ENCODE measurements around the gene TSHZ3. TPM values are rescaled to one million over a fixed set of nuclear protein-coding genes. Genes with fewer than 3 reads are reported as not detected.

Gene TSHZ3
- total RNA-seq, 1 donor from 2014 or later, result 6.1 TPM

DNA sequence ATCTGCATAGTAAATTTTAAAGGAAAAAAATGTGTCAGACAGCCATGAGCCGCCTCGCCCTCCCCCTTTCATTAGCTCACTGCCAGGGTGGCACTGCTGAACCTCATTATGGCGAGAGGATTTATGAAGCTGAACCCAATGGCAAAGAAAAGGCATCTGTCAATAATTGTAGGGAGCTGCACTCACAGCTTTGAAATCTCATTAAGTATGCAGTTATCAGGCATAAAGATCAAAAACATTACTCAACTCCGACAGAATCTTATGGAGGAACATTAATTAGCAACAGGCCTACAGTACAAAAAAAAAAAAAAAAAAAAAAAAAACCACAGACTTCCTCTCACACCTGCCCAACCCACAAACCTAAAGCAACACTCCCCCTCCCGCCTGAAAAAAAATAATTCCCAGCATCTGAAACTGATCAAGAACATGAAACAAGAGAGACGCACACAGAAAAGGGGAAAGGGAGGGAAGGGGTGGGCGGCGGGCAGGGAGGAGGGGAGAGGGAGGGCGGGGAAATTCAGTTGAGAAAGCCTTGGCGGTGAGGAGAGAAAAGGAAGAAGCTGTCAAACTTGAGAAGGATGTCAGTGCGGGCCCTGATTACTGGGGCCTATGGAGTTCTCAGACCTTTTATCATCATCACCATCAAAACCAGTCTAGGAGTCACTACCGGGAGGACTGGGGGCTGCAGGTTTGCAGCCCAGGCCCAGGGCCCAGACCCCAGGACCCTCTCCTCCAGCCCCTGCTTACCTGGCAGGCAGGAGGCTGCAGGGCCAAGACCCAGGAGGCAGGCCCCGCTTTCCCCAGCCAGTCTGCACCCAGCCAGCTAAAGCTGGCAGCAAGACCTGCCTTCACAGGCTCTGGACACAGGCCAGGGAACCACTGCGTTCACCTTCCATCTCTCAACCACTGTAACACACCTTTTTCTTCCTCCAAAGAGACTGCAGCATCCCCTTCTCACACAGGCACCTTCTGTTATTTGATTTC, 8.9 kb downstream of the TSHZ3 start:
- Histone ChIP-seq H2AFZ (ENCODE audit: low read depth, low read length) (no peak overlapping the region), H4K20me1 (ENCODE audit: insufficient read depth, low read length) (peaks cover 79% of the 10 kb centered on the region), H3K4me2 (ENCODE audit: low read length) (peak overlapping the region; percentile 39), H3K4me3 (ENCODE audit: insufficient read depth, low read depth, low read length) (no peak overlapping the region), H3K36me3 (ENCODE audit: insufficient read depth, low read length) (peaks cover 8% of the 10 kb centered on the region), H3K27ac (ENCODE audit: low read depth, low read length) (no peak overlapping the region), H3K9me3 (ENCODE audit: insufficient read depth, low read depth, low read length) (no peaks in the 10 kb centered on the region), H3K4me1 (ENCODE audit: insufficient read depth, low read length) (peaks cover 12% of the 10 kb centered on the region), H3K9ac (ENCODE audit: low read length) (no peak overlapping the region), H3K79me2 (ENCODE audit: insufficient read depth, low read length) (peaks cover 83% of the 10 kb centered on the region), H3K27me3 (ENCODE audit: insufficient read depth, low read length) (no peaks in the 10 kb centered on the region)
- no peak for TF ChIP-seq EZH2 (IDR thresholded peaks at IDR 0.05; ENCODE audit: insufficient read depth, low read length)
- no peak for TF ChIP-seq CTCF (IDR thresholded peaks at IDR 0.05; ENCODE audit: insufficient read depth, low read depth, low read length)
- Mint-ChIP-seq H3K36me3 (ENCODE audit: low read depth, unreplicated experiment) (peaks cover 1% of the 10 kb centered on the region), H3K27me3 (ENCODE audit: low read depth, unreplicated experiment) (no peaks in the 10 kb centered on the region), H3K4me1 (ENCODE audit: low read depth, unreplicated experiment) (peaks cover 19% of the 10 kb centered on the region), H3K4me3 (ENCODE audit: unreplicated experiment) (no peak overlapping the region), H3K9me3 (ENCODE audit: unreplicated experiment) (no peaks in the 10 kb centered on the region), H3K27ac (ENCODE audit: unreplicated experiment) (no peak overlapping the region)
- DNase-seq (ENCODE audit: low read depth) (peak; percentile 89), FAIRE-seq (no peak)

DNA sequence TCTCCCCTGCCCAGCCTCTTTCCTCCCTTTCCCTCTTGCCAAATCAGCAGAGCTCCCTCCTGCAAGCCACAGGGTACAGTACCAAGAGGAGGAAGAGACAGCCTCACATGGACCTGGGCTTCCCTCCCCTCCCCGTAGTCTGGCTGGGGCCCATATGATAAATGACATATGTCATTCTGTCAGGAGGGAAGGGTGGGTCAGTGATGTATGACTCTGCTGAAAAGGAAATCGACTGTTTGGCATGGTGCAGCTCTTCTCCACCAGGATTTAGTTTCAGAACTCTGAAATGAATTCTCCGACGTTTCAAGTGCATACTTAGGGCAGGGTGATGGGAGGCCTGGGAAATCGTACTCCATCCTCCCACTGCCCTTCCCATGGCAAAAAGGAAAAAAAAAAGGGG, 9.8 kb downstream of the TSHZ3 start:
- Mint-ChIP-seq H3K9me3 (ENCODE audit: unreplicated experiment) (no peaks in the 10 kb centered on the region), H3K27me3 (ENCODE audit: low read depth, unreplicated experiment) (no peaks in the 10 kb centered on the region), H3K4me3 (ENCODE audit: unreplicated experiment) (no peak overlapping the region), H3K36me3 (ENCODE audit: low read depth, unreplicated experiment) (peaks cover 6% of the 10 kb centered on the region), H3K27ac (ENCODE audit: unreplicated experiment) (no peak overlapping the region), H3K4me1 (ENCODE audit: low read depth, unreplicated experiment) (peaks cover 26% of the 10 kb centered on the region)
- Histone ChIP-seq H3K27me3 (ENCODE audit: insufficient read depth, low read length) (no peaks in the 10 kb centered on the region), H3K4me3 (ENCODE audit: insufficient read depth, low read depth, low read length) (no peak overlapping the region), H3K79me2 (ENCODE audit: insufficient read depth, low read length) (peaks cover 83% of the 10 kb centered on the region), H3K27ac (ENCODE audit: low read depth, low read length) (no peak overlapping the region), H3K9ac (ENCODE audit: low read length) (no peak overlapping the region), H4K20me1 (ENCODE audit: insufficient read depth, low read length) (peaks cover 79% of the 10 kb centered on the region), H3K36me3 (ENCODE audit: insufficient read depth, low read length) (peaks cover 8% of the 10 kb centered on the region), H3K4me1 (ENCODE audit: insufficient read depth, low read length) (peaks cover 20% of the 10 kb centered on the region), H3K4me2 (ENCODE audit: low read length) (peak overlapping the region; percentile 16), H3K9me3 (ENCODE audit: insufficient read depth, low read depth, low read length) (no peaks in the 10 kb centered on the region), H2AFZ (ENCODE audit: low read depth, low read length) (no peak overlapping the region)
- DNase-seq (ENCODE audit: low read depth) (peak; percentile 69), FAIRE-seq (no peak)
- TF ChIP-seq CTCF (IDR thresholded peaks at IDR 0.05; ENCODE audit: insufficient read depth, low read depth, low read length) (no peak), EZH2 (IDR thresholded peaks at IDR 0.05; ENCODE audit: insufficient read depth, low read length) (no peak)

Measured in astrocyte (in vitro differentiated cells and primary cell).